Measurements from ENCODE around the gene ATF6B. TPM values are rescaled to one million over a fixed set of nuclear protein-coding genes. Genes with fewer than 3 reads are reported as not detected.
"Not testable (repeated sequence)": the region's sequence is repeated elsewhere in the genome, so short reads cannot be mapped to it uniquely, and the experiment has no call there.

The ATF6B gene
- total RNA-seq, 1 donor from 2014 or later, result 21.5 TPM

- ATAC-seq (ENCODE audit: poor library complexity) (peak; percentile 12), DNase-seq (peak; percentile 79)
- intact Hi-C loops (cut with DNase I), result no loop called here
These were observed 15.5 kb downstream of the ATF6B start for GRCh38 chr6:32112431-32112980.

GRCh38 chr6:32111424-32112066, 16.5 kb downstream of the ATF6B start:
- ATAC-seq (ENCODE audit: poor library complexity), result peak; percentile 18
- intact Hi-C loops (cut with DNase I), result no loop called here
- DNase-seq, result peak; percentile 77

GRCh38 chr6:32110632-32111031, 17.4 kb downstream of the ATF6B start:
- DNase-seq, result no peak
- ATAC-seq (ENCODE audit: poor library complexity), result peak; percentile 7
- intact Hi-C loops (cut with DNase I), result no loop called here

- intact Hi-C loops (cut with DNase I), result no loop called here
- ATAC-seq (ENCODE audit: poor library complexity), result no peak
These were observed 18.3 kb downstream of the ATF6B start for GRCh38 chr6:32109765-32110160.

GRCh38 chr6:32109114-32109764, 18.8 kb downstream of the ATF6B start, which contains the start of gene TNXB:
Gene TNXB, minus strand, starts transcription at chr6:32109338. Its CDS starts 11,140 bp downstream, at chr6:32098198.
- DNase-seq (peak; percentile 73), ATAC-seq (ENCODE audit: poor library complexity) (peak; percentile 36)

More at GRCh38 chr6:32109765-32110160, 18.3 kb downstream of the ATF6B start:
- no peak for DNase-seq

GRCh38 chr6:32108727-32109113, 19.3 kb downstream of the ATF6B start:
- intact Hi-C loops (cut with DNase I), result no loop called here
- ATAC-seq (ENCODE audit: poor library complexity), result peak; percentile 1

More at GRCh38 chr6:32109114-32109764, 18.8 kb downstream of the ATF6B start, which contains the start of gene TNXB:
- intact Hi-C loops (cut with DNase I), result no loop called here

GRCh38 chr6:32108094-32108627, 19.9 kb downstream of the ATF6B start:
- ATAC-seq (ENCODE audit: poor library complexity), result peak; percentile 63

More at GRCh38 chr6:32108727-32109113, 19.3 kb downstream of the ATF6B start:
- DNase-seq, result no peak

GRCh38 chr6:32107406-32107805, 20.6 kb downstream of the ATF6B start:
- ATAC-seq (ENCODE audit: poor library complexity) (no peak), DNase-seq (no peak)
- intact Hi-C loops (cut with DNase I), result no loop called here

More at GRCh38 chr6:32108094-32108627, 19.9 kb downstream of the ATF6B start:
- intact Hi-C loops (cut with DNase I), result no loop called here
- peak; percentile 83 for DNase-seq

- intact Hi-C loops (cut with DNase I), result no loop called here
- no peak for DNase-seq
- no peak for ATAC-seq (ENCODE audit: poor library complexity)
These were observed 22.6 kb downstream of the ATF6B start for GRCh38 chr6:32105433-32105832.

GRCh38 chr6:32102255-32102654, 25.8 kb downstream of the ATF6B start:
- no peak for ATAC-seq (ENCODE audit: poor library complexity)
- intact Hi-C loops (cut with DNase I), result no loop called here
- no peak for DNase-seq

- DNase-seq; ATAC-seq (ENCODE audit: poor library complexity); intact Hi-C loops (cut with DNase I): not testable (repeated sequence)
These were observed 27.8 kb downstream of the ATF6B start for GRCh38 chr6:32100251-32100650.

GRCh38 chr6:32097364-32097763, 30.7 kb downstream of the ATF6B start:
- DNase-seq (no peak), ATAC-seq (ENCODE audit: poor library complexity) (no peak)
- intact Hi-C loops (cut with DNase I), result no loop called here

GRCh38 chr6:32096394-32097258, 31.4 kb downstream of the ATF6B start:
- intact Hi-C loops (cut with DNase I), result no loop called here
- peak; percentile 23 for ATAC-seq (ENCODE audit: poor library complexity)
- no peak for DNase-seq

GRCh38 chr6:32096087-32096393, 32.0 kb downstream of the ATF6B start:
- intact Hi-C loops (cut with DNase I), result no loop called here
- ATAC-seq (ENCODE audit: poor library complexity) (no peak), DNase-seq (no peak)

GRCh38 chr6:32095338-32096086, 32.5 kb downstream of the ATF6B start:
- intact Hi-C loops (cut with DNase I), result no loop called here
- no peak for DNase-seq
- ATAC-seq (ENCODE audit: poor library complexity), result no peak

- peak; percentile 72 for DNase-seq
- intact Hi-C loops (cut with DNase I), result no loop called here
- peak; percentile 57 for ATAC-seq (ENCODE audit: poor library complexity)
These were observed 35.1 kb downstream of the ATF6B start for GRCh38 chr6:32092760-32093497.

- DNase-seq (no peak), ATAC-seq (ENCODE audit: poor library complexity) (no peak)
- intact Hi-C loops (cut with DNase I), result no loop called here
These were observed 38.8 kb downstream of the ATF6B start for GRCh38 chr6:32089082-32089828.
